Panc1 (cell line): ENCODE results near the gene CA12. TPM values are rescaled to one million over a fixed set of nuclear protein-coding genes. Genes with fewer than 3 reads are reported as not detected.

ENCODE experiments used
- ATAC-seq: fragments of 200-7000 bp; cut with Tn5 transposase; 2 replicates; pipeline ENCODE4 v1.9.1; 2020; ENCODE audit warnings: mild to moderate bottlenecking, moderate library complexity
- BruUV-seq: library from RNA; stranded (reverse); fragments of 400-500 nt; replicated peaks from 2 replicates; lab custom pipeline; 2021; lab: Mats Ljungman, UMichigan
- CTCF ChIA-PET: fragments of 300-600 bp; sonication (Branson Sonifier 250); formaldehyde crosslinking; loops from one replicate; lab custom pipeline; 2022; ENCODE audit warnings: antibody characterized with exemption; lab: Charles Lee
- POLR2A ChIA-PET: fragments of 300-600 bp; sonication (Branson Sonifier 250); formaldehyde crosslinking; loops from one replicate; lab custom pipeline; 2022; ENCODE audit warnings: antibody characterized with exemption; lab: Charles Lee
- DNase-seq: peaks from one replicate; pipeline ENCODE4 v3.0.0-alpha.2; 2010; ENCODE audit warnings: low read depth, low spot score
- H3K27ac ChIP-seq: 2 replicates; pipeline ENCODE4 v1.5.1; 2011; ENCODE audit warnings: mild to moderate bottlenecking, low read length, inconsistent platforms
- H3K27me3 ChIP-seq: fragments of 200-500 bp; sonication (Bioruptor generic); 2 replicates; pipeline ENCODE4 v1.6.0; 2014; ENCODE audit warnings: low read length, inconsistent platforms; ENCODE audit not compliant: control insufficient read depth, insufficient read depth
- H3K36me3 ChIP-seq: fragments of 200-500 bp; sonication (Bioruptor generic); 2 replicates; pipeline ENCODE4 v1.5.1; 2014; ENCODE audit warnings: inconsistent platforms, mild to moderate bottlenecking, low read length, moderate library complexity; ENCODE audit not compliant: control insufficient read depth, insufficient read depth
- H3K4me1 ChIP-seq: 2 replicates; pipeline ENCODE4 v1.5.1; 2011; ENCODE audit warnings: inconsistent platforms, mild to moderate bottlenecking, low read length, moderate library complexity; ENCODE audit not compliant: control insufficient read depth, insufficient read depth
- H3K4me3 ChIP-seq, 2 experiments: 2 replicates each; pipeline ENCODE4 v1.5.1; 2011 to 2012; ENCODE audit warnings: low read depth in 2 of 2, low read length in 2 of 2, mild to moderate bottlenecking in 2 of 2, inconsistent platforms in 1 of 2, moderate library complexity in 1 of 2
- H3K9me3 ChIP-seq: fragments of 200-500 bp; sonication (Bioruptor generic); 2 replicates; pipeline ENCODE4 v1.5.1; 2014; ENCODE audit warnings: low read depth, mild to moderate bottlenecking, inconsistent platforms, low read length, moderate library complexity; ENCODE audit not compliant: control insufficient read depth, insufficient read depth
- CTCF ChIP-seq: fragments of 450-650 bp; IDR thresholded peaks from 2 replicates; pipeline ENCODE4 v1.5.1; 2017; ENCODE audit warnings: mild to moderate bottlenecking
- POLR2AphosphoS5 ChIP-seq: IDR thresholded peaks from 2 replicates; pipeline ENCODE4 v1.6.1; 2012; ENCODE audit warnings: mild to moderate bottlenecking, low read depth, low read length, moderate library complexity
- SIN3A ChIP-seq: IDR thresholded peaks from 2 replicates; pipeline ENCODE4 v1.6.1; 2012; ENCODE audit warnings: low read depth, mild to moderate bottlenecking, low read length, moderate library complexity, borderline replicate concordance; ENCODE audit not compliant: insufficient read depth
- TCF7L2 ChIP-seq: IDR thresholded peaks from 2 replicates; pipeline ENCODE4 v1.6.1; 2011; ENCODE audit warnings: mild to moderate bottlenecking, low read depth, low read length, inconsistent platforms
- in situ Hi-C: cut with HindIII; loops from 2 replicates; pipeline ENCODE4 v1.10.0; 2016; ENCODE audit warnings: low sequenced_read_pairs, low pct_unique_long_range_greater_than_20kb
- intact Hi-C: fragments of 100-400 bp; cut with micrococcal nuclease; formaldehyde crosslinking; loops from one replicate; pipeline ENCODE4 v1.10.0; 2022; ENCODE audit not compliant: unreplicated experiment
- total RNA-seq: library from RNA; stranded (reverse); gene quantifications from one replicate; pipeline ENCODE4 v1.2.1, GENCODE V29; 2021; ENCODE audit not compliant: unreplicated experiment
- TF ChIP-seq, protein P1 (sequence below), 2 experiments: IDR thresholded peaks; 2 replicates each; pipeline ENCODE4 v1.6.1; 2011 to 2012; ENCODE audit warnings: low read depth in 2 of 2, control low read depth in 1 of 2, low read length in 1 of 2, mild to moderate bottlenecking in 1 of 2, moderate library complexity in 1 of 2; ENCODE audit not compliant: insufficient read depth in 1 of 2

Gene CA12
- total RNA-seq, 1 experiment from 2014 or later = 0.74 TPM

- BruUV-seq = no TSS peak
- H3K27ac ChIP-seq = no peak overlapping the region
- H3K4me3 ChIP-seq = no peak overlapping the region
Observed at GRCh38 chr15:63372018-63372705, 9.5 kb downstream of the CA12 start.

DNA sequence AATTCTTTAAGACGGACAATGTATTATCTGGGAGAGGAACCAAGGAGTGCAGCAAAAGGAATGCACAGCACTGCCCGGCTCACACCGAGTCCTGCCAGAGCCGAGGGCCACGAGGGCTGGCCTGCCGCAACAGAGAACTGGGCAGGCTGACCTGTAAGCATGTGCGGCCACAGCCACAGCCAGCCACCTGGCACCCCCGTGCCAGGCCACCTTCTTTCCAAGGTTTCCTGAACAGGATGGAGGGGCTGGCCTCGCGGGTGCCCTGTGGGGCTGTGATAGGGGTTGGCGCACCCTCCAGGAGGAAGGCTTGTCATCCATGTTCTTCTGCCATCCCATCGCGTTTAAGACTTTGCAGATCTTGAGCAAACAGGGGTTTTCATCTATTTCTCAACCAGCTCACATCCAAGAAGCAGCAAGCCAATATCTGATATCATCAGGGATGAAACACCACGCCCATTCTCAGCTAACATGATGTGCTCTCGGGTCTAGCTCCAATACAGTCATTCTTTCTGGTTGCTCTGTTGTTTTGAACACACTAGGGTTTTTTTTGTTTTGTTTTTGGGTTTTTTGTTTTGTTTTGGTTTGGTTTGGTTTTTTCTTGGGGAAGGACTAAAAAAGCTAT is 10.2 kb downstream of the CA12 start:
- H3K4me1 ChIP-seq = no peaks in the 10 kb centered on the region
- DNase-seq = no peak
- CTCF ChIA-PET = no interaction called here
- in situ Hi-C loops = no loop called here
- ATAC-seq = no peak
- no peak for TF ChIP-seq CTCF
- no peak for TF ChIP-seq POLR2AphosphoS5
- no peak for TF ChIP-seq TCF7L2
- no peak for TF ChIP-seq SIN3A
- TF ChIP-seq, protein P1, sequence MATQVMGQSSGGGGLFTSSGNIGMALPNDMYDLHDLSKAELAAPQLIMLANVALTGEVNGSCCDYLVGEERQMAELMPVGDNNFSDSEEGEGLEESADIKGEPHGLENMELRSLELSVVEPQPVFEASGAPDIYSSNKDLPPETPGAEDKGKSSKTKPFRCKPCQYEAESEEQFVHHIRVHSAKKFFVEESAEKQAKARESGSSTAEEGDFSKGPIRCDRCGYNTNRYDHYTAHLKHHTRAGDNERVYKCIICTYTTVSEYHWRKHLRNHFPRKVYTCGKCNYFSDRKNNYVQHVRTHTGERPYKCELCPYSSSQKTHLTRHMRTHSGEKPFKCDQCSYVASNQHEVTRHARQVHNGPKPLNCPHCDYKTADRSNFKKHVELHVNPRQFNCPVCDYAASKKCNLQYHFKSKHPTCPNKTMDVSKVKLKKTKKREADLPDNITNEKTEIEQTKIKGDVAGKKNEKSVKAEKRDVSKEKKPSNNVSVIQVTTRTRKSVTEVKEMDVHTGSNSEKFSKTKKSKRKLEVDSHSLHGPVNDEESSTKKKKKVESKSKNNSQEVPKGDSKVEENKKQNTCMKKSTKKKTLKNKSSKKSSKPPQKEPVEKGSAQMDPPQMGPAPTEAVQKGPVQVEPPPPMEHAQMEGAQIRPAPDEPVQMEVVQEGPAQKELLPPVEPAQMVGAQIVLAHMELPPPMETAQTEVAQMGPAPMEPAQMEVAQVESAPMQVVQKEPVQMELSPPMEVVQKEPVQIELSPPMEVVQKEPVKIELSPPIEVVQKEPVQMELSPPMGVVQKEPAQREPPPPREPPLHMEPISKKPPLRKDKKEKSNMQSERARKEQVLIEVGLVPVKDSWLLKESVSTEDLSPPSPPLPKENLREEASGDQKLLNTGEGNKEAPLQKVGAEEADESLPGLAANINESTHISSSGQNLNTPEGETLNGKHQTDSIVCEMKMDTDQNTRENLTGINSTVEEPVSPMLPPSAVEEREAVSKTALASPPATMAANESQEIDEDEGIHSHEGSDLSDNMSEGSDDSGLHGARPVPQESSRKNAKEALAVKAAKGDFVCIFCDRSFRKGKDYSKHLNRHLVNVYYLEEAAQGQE (IDR thresholded peaks at IDR 0.05; ENCODE audit: insufficient read depth in 1 of 2, low read depth in 2 of 2, low read length in 1 of 2) = no peak
- no peaks in the 10 kb centered on the region for H3K27me3 ChIP-seq
- POLR2A ChIA-PET = no interaction called here
- no peak overlapping the region for H3K4me3 ChIP-seq
- no peaks in the 10 kb centered on the region for H3K9me3 ChIP-seq
- H3K36me3 ChIP-seq = no peaks in the 10 kb centered on the region
- intact Hi-C loops = no loop called here
- H3K27ac ChIP-seq = no peak overlapping the region
- no TSS peak for BruUV-seq

More at GRCh38 chr15:63372018-63372705, 9.5 kb downstream of the CA12 start:
- POLR2A ChIA-PET = no interaction called here
- no peaks in the 10 kb centered on the region for H3K9me3 ChIP-seq
- ATAC-seq = peak; percentile 57; the same call in 1 of the 2 replicates
- no peaks in the 10 kb centered on the region for H3K36me3 ChIP-seq
- no peak for TF ChIP-seq CTCF
- no peak for TF ChIP-seq SIN3A
- no peak for TF ChIP-seq TCF7L2
- TF ChIP-seq, protein P1 (IDR thresholded peaks at IDR 0.05; ENCODE audit: insufficient read depth in 1 of 2, low read depth in 2 of 2, low read length in 1 of 2) = no peak
- no peak for TF ChIP-seq POLR2AphosphoS5
- no peak for DNase-seq
- CTCF ChIA-PET = no interaction called here
- intact Hi-C loops = no loop called here
- no peaks in the 10 kb centered on the region for H3K4me1 ChIP-seq
- in situ Hi-C loops = no loop called here
- peaks cover 2% of the 10 kb centered on the region; the same call in 1 of the 2 replicates for H3K27me3 ChIP-seq
